Panc1 (cell line): ENCODE measurements around the gene TANGO2. TPM values are rescaled to one million over a fixed set of nuclear protein-coding genes. Genes with fewer than 3 reads are reported as not detected.

Experiments
- ATAC-seq: fragments of 200-7000 bp; cut with Tn5 transposase; 2 replicates; pipeline ENCODE4 v1.9.1; 2020; ENCODE audit warnings: mild to moderate bottlenecking, moderate library complexity
- BruUV-seq: library from RNA; stranded (reverse); fragments of 400-500 nt; replicated peaks from 2 replicates; lab custom pipeline; 2021; lab: Mats Ljungman, UMichigan
- CTCF ChIA-PET: fragments of 300-600 bp; sonication (Branson Sonifier 250); formaldehyde crosslinking; loops from one replicate; lab custom pipeline; 2022; ENCODE audit warnings: antibody characterized with exemption; lab: Charles Lee
- POLR2A ChIA-PET: fragments of 300-600 bp; sonication (Branson Sonifier 250); formaldehyde crosslinking; loops from one replicate; lab custom pipeline; 2022; ENCODE audit warnings: antibody characterized with exemption; lab: Charles Lee
- DNase-seq: peaks from one replicate; pipeline ENCODE4 v3.0.0-alpha.2; 2010; ENCODE audit warnings: low read depth, low spot score
- H3K27ac ChIP-seq: 2 replicates; pipeline ENCODE4 v1.5.1; 2011; ENCODE audit warnings: mild to moderate bottlenecking, low read length, inconsistent platforms
- H3K27me3 ChIP-seq: fragments of 200-500 bp; sonication (Bioruptor generic); 2 replicates; pipeline ENCODE4 v1.6.0; 2014; ENCODE audit warnings: low read length, inconsistent platforms; ENCODE audit not compliant: control insufficient read depth, insufficient read depth
- H3K36me3 ChIP-seq: fragments of 200-500 bp; sonication (Bioruptor generic); 2 replicates; pipeline ENCODE4 v1.5.1; 2014; ENCODE audit warnings: inconsistent platforms, mild to moderate bottlenecking, low read length, moderate library complexity; ENCODE audit not compliant: control insufficient read depth, insufficient read depth
- H3K4me1 ChIP-seq: 2 replicates; pipeline ENCODE4 v1.5.1; 2011; ENCODE audit warnings: inconsistent platforms, mild to moderate bottlenecking, low read length, moderate library complexity; ENCODE audit not compliant: control insufficient read depth, insufficient read depth
- H3K4me3 ChIP-seq, 2 experiments: 2 replicates each; pipeline ENCODE4 v1.5.1; 2011 to 2012; ENCODE audit warnings: low read depth in 2 of 2, low read length in 2 of 2, mild to moderate bottlenecking in 2 of 2, inconsistent platforms in 1 of 2, moderate library complexity in 1 of 2
- H3K9me3 ChIP-seq: fragments of 200-500 bp; sonication (Bioruptor generic); 2 replicates; pipeline ENCODE4 v1.5.1; 2014; ENCODE audit warnings: low read depth, mild to moderate bottlenecking, inconsistent platforms, low read length, moderate library complexity; ENCODE audit not compliant: control insufficient read depth, insufficient read depth
- CTCF ChIP-seq: fragments of 450-650 bp; IDR thresholded peaks from 2 replicates; pipeline ENCODE4 v1.5.1; 2017; ENCODE audit warnings: mild to moderate bottlenecking
- POLR2AphosphoS5 ChIP-seq: IDR thresholded peaks from 2 replicates; pipeline ENCODE4 v1.6.1; 2012; ENCODE audit warnings: mild to moderate bottlenecking, low read depth, low read length, moderate library complexity
- REST ChIP-seq, 2 experiments: IDR thresholded peaks; 2 replicates each; pipeline ENCODE4 v1.6.1; 2011 to 2012; ENCODE audit warnings: low read depth in 2 of 2, control low read depth in 1 of 2, low read length in 1 of 2, mild to moderate bottlenecking in 1 of 2, moderate library complexity in 1 of 2; ENCODE audit not compliant: insufficient read depth in 1 of 2
- SIN3A ChIP-seq: IDR thresholded peaks from 2 replicates; pipeline ENCODE4 v1.6.1; 2012; ENCODE audit warnings: low read depth, mild to moderate bottlenecking, low read length, moderate library complexity, borderline replicate concordance; ENCODE audit not compliant: insufficient read depth
- TCF7L2 ChIP-seq: IDR thresholded peaks from 2 replicates; pipeline ENCODE4 v1.6.1; 2011; ENCODE audit warnings: mild to moderate bottlenecking, low read depth, low read length, inconsistent platforms
- in situ Hi-C: cut with HindIII; loops from 2 replicates; pipeline ENCODE4 v1.10.0; 2016; ENCODE audit warnings: low sequenced_read_pairs, low pct_unique_long_range_greater_than_20kb
- intact Hi-C: fragments of 100-400 bp; cut with micrococcal nuclease; formaldehyde crosslinking; loops from one replicate; pipeline ENCODE4 v1.10.0; 2022; ENCODE audit not compliant: unreplicated experiment
- total RNA-seq: library from RNA; stranded (reverse); gene quantifications from one replicate; pipeline ENCODE4 v1.2.1, GENCODE V29; 2021; ENCODE audit not compliant: unreplicated experiment

TANGO2 gene
- total RNA-seq, 1 experiment from 2014 or later, result 32.2 TPM

GRCh38 chr22:20102203-20102780 is 81.4 kb downstream of the TANGO2 start:
- POLR2A ChIA-PET, result no interaction called here
- no peak for ATAC-seq
- intact Hi-C loops (no loop called here), in situ Hi-C loops (no loop called here)
- H3K36me3 ChIP-seq, result peaks cover 7% of the 10 kb centered on the region; the same call in 1 of the 2 replicates
- DNase-seq, result no peak
- no TSS peak for BruUV-seq
- H3K27ac ChIP-seq, result no peak overlapping the region
- CTCF ChIA-PET, result no interaction called here
- H3K4me3 ChIP-seq, result no peak overlapping the region
- H3K9me3 ChIP-seq, result no peaks in the 10 kb centered on the region
- TF ChIP-seq CTCF, result no peak
- TF ChIP-seq POLR2AphosphoS5, result no peak
- H3K27me3 ChIP-seq, result no peaks in the 10 kb centered on the region
- no peaks in the 10 kb centered on the region for H3K4me1 ChIP-seq

DNA sequence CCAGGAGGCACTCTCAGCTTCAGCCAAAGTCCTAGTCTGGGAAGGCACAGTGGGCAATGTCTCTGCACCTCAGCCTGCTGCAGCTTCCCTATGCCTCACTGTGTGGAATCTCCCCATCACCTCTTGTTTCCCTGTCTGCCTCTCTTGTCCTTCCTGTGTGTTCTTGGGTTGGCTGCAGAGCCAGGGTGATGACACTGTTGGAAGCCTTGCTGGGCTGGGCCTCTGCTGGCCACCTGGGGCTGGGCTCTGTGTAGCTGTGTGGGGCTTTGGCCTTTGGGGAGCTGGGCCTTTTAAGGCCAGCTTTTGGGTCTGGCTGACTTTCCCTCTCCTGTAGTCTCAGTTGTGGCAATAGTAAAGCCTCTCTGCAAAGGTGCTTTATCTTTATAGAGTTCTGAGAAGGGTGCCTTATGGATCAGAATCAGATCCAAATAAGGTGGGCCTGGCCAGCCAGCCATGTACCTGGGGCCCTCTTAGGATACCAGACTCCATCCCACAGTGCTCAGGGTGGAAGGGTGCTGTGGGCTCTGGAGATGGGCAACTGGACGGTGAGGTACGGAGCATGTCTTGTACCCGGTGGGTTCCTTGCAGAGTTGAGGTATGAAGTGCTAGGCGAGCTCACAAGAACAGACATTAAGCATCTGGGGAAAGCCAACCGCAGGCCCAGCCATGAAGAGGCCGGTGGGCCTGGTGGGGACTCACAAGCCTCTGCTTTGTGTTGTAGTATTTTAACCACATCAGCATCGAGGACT is 84.7 kb downstream of the TANGO2 start:
- in situ Hi-C loops, result no loop called here
- Histone ChIP-seq H3K36me3 (peaks cover 6% of the 10 kb centered on the region), H3K9me3 (no peaks in the 10 kb centered on the region), H3K4me3 (no peak overlapping the region), H3K27ac (no peak overlapping the region), H3K27me3 (no peaks in the 10 kb centered on the region), H3K4me1 (no peaks in the 10 kb centered on the region)
- BruUV-seq, result no TSS peak
- ATAC-seq (no peak), DNase-seq (no peak)
- intact Hi-C loops, result no loop called here
- ChIA-PET POLR2A (no interaction called here), CTCF (no interaction called here)
- TF ChIP-seq CTCF (no peak), POLR2AphosphoS5 (no peak), TCF7L2 (no peak), SIN3A (no peak)

DNA sequence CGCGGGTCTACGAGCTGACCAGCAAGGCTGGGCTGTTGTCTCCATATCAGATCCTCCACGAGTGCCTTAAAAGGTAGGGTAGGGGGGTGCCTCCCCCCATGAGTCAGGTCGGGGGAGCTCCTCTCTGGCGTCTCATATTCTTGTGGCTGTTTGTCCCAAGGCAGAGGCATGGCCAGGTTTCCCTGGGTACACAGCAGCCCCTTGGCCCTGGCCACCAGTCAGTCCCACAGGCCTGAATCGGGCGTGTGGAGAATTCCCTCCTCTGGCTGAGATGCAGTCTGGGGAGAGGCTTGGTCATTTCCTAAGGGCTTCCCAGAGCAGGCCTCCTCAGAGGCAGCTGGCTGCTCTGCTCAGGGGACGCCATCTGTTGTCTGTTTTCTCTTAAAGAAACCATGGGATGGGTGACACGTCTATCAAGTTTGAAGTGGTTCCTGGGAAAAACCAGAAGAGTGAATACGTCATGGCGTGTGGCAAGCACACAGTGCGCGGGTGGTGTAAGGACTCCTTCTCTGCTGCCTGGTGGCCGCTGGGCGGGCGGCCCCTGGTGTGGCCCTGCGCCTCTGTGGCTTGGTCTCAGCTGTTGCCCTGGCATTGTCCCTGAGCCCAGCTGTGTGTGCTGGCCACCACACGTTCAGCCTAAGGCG is 85.4 kb downstream of the TANGO2 start:
- in situ Hi-C loops (no loop called here), intact Hi-C loops (no loop called here)
- TF ChIP-seq POLR2AphosphoS5 (no peak), REST (IDR thresholded peaks at IDR 0.05; ENCODE audit: insufficient read depth in 1 of 2, low read depth in 2 of 2, low read length in 1 of 2) (no peak), TCF7L2 (no peak), CTCF (no peak), SIN3A (no peak)
- Histone ChIP-seq H3K27ac (no peak overlapping the region), H3K4me3 (no peak overlapping the region), H3K27me3 (no peaks in the 10 kb centered on the region), H3K4me1 (no peaks in the 10 kb centered on the region), H3K9me3 (no peaks in the 10 kb centered on the region), H3K36me3 (peaks cover 3% of the 10 kb centered on the region)
- BruUV-seq, result no TSS peak
- ChIA-PET CTCF (no interaction called here), POLR2A (no interaction called here)
- DNase-seq, result no peak
- no peak for ATAC-seq
